GDM1 (cell line): ENCODE data around the gene SGTA.
"Not testable (repeated sequence)": the region's sequence is repeated elsewhere in the genome, so short reads cannot be mapped to it uniquely, and the experiment has no call there.

Experiments used
- DNase-seq: peaks from one replicate; lab custom pipeline; 2025; lab: John Stamatoyannopoulos, UW

The SGTA gene

DNA sequence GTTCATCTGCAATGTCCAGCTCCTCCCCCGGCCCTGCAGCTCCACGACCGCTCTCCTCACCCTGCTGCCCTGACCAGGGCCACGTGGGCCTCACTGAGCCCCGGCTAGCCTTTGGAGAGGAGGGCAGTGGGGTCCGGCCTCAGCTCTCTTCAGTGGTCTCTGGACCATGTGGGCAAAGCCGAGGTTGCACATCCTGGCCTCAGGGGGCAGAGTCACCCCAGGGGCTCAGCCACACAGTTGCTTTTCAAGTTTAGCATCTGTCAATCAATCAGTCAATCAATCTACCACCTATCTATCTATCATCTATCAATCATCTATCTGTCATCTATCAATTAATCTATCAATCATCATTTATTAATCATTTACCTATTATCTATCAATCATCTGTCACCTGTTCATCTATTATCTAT is 58.9 kb downstream of the SGTA start:
- no peak for DNase-seq

DNA sequence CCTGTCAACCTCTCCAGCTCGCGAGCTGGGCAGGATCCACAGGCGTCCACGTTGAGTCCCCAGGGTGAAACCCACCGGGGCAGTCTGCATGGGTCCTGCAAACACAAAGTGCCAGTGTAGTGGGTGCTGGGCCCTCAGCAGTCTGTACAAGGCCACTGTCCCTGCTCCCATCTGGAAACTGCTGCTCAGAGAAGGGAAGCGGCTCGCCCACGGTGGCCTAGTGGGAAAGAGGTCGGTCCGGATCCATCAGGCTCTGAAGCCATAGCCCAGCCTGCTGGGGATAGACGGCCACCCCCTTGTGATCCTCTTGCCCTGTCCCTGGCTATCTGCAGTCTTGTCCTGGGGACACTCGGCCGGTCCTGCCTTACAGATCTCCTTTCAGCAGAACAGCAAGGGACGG is 59.3 kb downstream of the SGTA start:
- no peak for DNase-seq

DNA sequence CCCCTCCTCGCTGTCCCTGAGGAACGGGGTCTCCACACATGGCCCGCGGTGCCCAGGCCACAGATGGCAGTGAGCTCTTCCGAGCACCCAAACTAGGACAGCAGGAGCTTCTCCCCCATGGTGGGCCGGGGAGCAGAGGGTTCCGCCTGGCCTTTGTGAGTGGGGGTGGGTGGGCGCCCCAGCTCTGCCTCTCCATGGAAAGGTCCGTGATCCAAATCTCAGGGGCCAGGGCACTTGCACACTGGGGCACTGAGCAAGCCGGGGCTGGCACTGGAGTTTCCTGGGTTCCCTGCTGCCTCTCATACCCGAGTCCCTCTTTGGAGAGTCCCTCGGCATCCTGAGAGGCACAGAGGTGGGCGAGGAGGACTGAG is 59.7 kb downstream of the SGTA start:
- no peak for DNase-seq

DNA sequence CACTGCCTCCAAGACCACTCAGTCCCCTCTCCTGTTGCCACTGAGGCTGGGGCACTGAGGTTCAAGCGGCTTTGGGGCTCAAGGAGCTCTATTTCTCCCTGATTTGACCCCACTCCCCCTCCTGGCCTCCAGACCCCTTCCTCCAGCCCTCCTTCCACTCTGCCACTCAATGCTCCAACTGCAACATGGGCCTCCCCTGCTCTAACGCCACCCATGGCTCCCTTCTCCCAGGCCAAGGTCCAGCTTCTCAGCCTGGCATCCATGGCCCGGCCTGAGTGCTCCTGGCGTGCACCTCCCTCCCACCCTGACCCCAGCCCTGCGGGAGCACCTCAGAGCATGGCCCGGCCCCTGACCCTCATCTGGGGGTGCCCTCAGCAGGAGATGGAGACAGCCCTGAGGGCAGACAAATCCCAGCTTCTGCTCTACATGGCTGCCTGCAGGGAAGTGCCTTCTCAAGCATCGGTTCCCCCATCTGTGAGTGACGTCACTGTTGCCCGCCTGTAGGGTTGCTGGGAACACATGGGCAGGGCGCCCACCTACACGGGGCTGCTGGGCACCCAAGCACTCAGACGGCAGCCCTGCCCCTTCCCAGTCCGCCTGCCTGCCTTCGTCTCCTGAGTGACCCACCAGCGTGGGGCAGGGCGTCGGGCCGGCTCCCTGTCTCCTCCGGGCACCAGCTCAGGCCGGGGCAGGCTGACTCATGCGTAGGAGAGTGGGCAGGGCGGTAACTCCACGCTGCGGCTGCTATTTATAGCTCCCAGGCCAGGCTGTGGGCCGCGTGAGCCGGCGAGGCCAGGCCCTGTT is 60.3 kb downstream of the SGTA start:
- no peak for DNase-seq

DNA sequence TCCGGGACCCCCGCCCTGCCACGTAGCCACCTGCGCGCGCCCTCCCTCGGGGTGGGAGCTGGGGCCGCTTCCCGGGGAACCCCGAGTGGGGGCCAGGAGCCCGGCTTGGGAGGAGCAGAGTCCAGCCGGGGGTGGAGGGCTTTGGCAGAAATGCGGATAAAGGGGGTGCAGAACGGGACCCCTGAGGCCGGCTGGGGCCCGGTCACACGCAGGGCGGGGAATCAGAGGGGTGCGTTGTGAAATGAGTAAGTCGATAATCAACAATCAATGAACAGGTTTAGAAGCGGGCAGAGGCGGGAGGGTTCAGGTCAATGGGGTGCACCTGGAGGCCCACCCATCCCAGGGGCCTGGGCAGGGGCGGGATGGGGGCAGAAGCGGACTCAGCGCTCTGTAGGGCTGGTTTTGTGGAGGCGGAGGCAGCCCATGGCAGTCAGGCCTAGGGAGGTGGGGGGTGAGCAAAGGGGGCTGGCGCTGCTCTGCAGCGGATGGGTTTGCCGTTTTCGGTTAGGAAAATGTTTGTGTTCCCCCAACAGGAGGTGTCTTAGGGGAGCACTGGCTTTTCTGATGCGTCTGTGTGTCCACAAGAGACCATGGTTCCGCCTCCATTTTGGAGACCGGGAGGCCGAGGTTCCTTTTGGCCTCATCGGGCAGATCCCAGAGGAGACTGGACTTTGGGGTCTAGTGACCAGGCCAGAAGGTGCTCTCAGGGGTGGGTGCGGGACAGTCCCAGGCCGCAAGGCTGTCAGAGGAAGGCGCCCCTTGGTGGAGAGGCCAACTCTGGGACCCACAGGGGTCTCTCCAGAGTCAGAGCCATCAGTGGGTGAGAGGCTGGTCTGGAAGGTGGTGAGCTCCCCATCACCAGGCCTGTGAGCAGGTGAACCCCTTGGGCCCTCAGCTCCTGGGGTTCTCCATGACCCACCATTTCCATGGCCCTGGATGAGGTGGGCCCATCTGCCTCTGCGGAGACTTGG is 61.2 kb downstream of the SGTA start:
- no peak for DNase-seq

DNA sequence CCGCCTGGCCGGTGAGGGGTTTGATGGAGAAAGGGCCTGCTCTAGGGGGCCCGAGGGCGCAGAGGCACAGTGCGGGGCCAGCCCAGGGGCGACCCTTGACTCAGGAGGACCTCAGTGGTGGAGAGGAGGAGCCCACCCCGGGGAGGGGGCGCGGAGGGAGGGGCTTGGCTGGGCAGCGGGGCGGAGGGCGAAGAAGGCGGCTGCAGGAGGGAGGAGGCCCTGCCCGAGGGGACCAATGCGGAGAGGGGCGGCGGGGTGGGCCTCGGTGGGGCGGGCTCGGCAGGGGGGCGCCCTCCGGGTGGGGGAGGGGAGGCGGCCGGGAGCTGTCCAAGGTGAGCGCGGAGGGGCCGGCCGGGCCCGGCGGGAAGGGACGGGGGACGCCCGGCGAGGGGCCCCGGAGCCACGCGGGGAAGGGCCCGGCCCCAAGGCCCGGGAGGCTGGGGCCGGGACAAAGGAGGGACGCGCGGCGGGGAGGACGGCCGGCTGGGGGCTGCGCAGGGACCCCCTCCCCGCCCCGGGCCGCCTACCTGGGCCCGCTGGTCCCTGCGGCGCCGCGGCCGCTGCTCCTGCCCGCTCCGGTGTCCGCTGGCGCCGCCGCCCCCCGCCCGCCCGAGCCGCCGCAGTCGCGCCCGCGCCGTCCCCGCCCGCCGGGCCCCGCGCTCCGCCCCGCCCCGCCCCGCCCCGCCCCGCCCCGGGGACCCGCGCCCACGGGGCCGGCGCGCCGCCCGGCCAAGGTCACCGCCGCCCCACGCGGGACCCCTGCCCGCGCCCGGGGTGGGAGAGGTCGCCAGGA is 62.1 kb downstream of the SGTA start, which contains the start of gene DIRAS1:
DIRAS1 (minus strand) TSS at position 596 of the 793 bp plus-strand sequence. CDS start 3,566 bp downstream, outside the sequence.
- no peak for DNase-seq

DNA sequence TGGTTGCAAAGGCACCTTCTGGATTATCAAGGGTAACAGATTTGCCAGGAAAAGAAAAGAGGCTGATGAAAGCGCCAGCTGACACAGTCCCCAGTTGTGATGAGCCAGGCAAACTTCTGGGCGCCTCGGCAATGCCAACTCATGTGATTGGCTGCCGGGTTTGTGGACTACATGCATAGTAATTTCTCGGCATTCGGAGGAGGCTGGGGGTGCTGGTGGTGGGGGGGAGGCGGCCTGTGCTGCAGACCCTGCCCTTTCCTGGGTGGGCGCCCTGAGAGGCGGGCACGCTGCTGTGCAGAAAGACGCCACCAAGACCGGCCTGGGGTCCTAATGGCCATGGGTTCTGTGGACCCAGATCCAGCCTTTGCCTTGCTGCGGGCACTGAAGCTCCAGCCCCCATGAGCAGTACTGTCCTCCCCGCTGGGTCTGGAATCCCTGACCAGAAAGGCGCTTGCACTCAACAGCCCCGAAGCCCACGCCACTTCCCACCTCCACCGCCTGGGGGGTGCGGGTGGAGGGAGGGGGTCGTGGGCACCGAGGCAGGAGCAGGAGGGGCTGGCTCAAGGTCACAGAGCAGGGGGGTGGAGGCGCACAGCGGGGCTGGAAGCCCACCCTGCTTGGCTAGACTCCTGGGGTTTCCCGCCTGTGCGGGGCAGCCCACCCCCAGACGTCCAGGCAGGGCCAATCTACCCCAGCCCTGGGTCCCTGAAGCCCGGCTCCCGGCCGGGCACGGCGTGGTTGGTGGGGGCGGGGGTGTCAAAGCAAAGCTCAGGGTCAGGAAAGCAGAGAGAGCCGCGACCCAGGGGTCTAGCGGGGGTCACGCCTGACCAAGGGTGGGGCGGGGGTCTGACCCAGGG is 62.9 kb downstream of the SGTA start:
- DNase-seq: no peak

DNA sequence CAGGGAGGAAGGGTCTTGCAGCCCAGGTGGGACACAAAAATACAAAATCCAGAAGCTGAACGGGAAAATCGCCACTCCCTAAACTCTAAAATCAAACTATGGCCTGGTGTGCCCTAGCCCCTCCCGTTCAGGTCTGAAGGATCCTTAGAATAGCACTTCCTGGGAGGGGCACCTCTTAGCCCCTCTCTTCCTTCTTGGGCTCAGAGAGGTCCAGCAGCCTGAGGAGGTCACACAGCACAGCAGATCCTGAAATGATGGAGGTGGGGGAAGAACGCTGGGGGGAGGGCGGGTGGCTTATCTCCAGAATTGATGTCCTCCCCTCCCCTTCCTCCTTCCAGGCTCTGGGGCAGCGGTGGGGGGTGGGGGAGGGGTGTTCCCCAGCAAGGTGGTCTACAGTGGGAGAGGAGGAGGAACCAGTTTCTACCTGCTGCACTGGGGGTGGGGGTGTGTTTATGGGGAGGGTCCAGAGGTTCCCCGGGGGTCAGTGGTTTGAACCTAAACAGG is 63.8 kb downstream of the SGTA start:
- DNase-seq: no peak

DNA sequence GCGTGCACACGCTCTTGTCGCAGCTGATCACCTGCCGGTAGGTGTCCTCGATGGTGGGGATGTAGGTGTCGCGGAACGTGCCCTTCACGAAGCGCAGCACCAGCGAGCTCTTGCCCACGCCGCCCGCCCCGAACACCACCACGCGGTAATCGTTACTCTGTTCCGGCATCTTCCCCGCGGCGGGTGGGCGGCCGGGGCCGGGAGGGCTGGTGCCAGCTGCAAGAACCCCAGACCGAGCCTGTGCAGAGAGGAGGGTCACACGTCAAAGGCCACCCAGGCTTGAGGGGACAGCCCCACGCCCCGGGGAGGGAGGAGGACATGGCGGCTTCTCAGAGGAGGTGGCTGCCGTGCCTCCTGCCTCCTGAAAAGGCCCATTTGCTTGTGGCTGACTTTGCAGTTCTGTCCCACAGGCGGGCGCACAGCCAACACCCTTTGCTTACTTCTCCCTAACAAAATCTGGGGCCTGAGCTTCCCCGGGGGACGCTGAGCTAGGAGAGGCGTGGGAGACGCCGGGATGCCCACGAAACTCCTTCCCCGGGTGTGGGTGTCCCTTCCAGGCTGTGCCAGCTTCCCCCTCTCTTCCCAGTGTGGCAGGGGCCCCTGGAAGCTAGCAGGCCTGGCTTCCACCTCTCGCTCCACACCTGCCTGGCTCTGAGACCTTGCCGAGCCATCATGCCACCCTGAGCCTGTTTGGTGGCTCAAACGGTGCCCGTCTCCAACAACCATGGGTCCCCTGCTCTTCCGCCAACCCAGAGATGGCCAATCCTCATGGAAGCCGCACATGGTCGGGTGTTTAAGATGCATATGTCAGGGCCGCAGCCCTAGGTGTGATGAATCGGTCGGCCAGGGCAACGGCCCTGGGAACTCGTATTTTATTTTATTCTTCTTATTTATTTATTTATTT is 65.2 kb downstream of the SGTA start:
- DNase-seq: no peak

DNA sequence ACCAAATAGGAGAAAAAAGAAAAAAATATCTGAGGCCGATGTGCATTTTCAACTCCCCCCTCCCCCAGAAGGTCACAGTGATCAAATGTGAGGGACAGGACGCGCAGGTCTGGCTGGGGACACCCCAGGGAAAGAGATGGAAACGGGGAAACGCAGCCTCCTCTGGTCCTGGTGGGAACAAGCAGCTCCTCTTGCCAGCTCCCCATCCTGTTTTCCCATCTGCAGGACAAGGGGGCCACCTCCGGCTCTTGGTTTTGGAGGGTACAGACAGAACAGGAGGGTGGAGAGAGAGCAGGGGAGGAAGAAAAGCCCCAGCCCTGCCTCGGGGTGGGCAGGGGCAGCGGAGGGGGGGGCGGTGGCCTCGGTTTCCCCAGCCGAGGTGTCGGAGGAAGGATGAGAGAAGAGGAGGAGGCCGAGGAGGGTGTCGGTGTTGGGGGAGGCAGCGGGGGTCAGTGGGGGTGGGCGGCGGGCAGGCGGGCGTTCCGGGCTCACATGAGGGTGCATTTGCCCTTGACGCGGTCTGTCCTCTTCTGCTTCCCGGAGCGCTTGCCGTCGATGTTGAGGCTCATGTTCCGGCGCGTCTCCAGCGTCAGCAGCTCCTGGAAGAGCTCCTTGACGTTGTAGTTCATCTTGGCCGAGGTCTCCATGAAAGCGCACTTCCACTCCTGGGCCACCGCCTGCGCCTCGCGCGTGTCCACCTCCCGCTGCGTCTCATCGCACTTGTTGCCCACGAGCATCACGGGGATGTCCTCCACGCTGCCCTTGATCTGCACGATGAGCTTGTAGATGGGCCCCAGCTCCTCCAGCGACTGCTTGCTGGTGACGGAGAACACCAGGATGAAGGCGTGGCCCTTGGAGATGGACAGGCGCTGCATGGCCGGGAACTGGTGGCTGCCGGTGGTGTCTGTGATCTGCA is 66.1 kb downstream of the SGTA start:
- no peak for DNase-seq

DNA sequence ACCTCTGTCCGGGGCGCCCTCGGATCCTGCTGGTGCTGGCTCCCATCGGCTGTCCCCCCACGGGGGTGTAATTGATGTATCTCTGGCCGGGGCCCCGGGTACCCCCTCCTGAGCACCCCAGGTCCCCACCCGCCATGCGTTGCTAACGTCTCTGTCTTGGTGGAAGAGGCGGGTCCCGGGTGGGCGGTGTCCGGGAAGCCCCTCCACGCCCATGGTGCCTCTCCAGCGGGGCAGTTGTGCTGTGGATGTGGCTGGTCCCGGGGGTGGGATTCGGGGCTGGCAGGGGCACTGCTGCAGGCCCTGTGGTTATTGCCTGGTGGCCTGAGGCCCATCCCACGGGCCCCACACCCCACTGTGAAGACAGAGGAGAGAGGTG is 66.8 kb downstream of the SGTA start:
- no peak for DNase-seq

DNA sequence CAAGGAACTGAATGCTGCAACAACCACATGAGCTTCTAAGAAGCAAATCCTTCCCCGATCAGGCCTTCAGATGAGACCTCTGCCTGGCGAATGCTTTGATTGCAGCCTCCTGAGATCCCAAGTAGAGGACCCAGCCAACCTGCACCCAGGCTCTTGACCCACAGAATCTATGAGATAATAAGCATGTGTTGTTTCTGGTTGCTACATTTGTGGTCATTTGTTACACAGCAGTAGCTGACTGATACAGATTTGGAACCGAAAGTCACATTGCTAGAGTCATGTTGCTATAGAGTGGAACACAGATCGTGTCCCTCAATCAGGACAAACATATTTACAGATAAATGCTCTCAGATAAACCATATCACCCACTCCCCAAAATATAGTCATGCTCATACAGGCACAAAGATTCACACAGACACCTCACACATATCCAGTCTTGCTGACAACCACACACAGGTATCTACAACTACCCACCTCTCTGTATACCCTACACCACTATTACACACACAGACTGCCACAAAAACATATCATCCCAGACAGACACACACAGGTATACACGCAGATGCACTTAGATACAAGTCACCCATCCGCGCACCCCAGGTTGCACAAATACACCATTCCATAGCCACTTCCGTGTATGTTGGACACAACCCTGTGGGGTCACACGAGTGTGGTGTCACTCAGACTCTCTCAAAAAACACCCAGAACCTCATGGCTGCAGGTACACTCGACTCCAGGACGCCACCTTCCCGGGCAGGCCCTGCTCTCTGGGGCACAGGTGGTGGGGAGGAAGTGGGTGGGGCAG is 67.4 kb downstream of the SGTA start:
- no peak for DNase-seq

DNA sequence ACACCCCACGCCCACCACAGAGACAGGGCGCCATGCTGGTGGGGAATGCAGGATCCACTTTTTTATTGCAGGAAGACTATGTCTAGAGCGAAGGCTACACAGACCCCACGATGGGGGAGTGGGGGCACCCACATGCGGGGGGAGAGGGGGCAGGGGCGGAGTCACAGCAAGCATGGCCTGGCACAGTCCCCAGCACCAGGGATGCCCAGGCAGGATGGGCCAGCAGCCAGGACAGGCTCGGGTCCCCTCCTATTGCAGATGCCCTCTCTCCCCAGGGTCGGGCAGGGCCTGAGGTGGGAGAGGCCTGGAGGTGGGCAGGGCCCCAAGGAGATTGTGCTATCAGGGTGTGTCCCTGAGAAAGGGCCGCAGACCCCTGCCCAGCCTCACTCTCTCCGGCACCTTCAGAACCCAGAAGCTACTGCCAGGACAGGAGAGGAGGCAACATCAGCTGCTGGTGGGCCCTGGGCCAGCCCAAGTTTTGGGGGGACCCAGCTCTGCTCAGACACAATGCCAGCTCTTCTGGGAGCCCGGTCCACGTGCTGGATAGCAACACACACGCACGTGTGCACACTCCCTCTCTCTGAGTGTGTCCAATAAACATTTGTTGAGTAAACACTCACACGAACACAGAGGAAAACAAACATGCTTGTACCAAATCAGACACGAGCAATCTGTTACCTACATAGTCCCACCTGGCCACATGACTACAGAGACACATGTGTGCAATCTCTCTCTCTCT is 68.4 kb downstream of the SGTA start:
- no peak for DNase-seq

DNA sequence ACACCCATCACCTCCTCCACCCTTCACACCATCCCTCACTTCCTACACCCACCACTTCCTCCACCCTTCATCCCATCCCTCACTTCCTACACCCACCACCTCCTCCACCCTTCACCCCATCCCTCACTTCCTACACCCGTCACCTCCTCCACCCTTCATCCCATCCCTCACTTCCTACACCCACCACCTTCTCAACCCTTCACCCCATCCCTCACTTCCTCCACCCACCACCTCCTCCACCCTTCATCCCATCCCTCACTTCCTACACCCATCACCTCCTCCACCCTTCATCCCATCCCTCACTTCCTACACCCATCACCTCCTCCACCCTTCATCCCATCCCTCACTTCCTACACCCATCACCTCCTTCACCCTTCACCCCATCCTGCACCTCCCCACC is 69.0 kb downstream of the SGTA start:
- not testable (repeated sequence) for DNase-seq

DNA sequence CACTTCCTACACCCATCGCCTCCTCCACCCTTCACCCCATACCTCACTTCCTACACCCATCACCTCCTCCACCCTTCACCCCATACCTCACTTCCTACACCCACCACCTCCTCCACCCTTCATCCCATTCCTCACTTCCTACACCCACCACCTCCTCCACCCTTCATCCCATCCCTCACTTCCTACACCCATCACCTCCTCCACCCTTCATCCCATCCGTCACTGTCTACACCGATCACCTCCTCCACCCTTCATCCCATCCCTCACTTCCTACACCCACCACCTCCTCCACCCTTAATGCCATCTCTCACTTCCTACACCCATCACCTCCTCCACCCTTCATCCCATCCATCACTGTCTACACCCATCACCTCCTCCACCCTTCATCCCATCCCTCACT is 69.9 kb downstream of the SGTA start:
- not testable (repeated sequence) for DNase-seq

DNA sequence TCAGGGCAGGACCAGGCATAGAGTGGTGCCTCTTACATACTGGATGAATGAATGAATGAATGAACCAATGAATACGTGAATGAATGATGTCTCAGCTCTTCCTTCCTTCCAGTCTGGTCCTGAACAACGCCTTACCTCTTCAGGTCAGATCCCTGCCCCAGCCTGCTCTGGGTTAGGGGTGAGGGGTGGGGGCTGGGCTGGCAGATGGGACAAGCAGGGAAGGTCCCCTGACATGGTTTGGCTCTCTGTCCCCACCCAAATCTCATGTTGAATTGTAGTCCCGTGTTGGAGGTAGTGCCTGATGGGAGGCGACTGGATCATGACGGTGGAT is 71.2 kb downstream of the SGTA start:
- no peak for DNase-seq

DNA sequence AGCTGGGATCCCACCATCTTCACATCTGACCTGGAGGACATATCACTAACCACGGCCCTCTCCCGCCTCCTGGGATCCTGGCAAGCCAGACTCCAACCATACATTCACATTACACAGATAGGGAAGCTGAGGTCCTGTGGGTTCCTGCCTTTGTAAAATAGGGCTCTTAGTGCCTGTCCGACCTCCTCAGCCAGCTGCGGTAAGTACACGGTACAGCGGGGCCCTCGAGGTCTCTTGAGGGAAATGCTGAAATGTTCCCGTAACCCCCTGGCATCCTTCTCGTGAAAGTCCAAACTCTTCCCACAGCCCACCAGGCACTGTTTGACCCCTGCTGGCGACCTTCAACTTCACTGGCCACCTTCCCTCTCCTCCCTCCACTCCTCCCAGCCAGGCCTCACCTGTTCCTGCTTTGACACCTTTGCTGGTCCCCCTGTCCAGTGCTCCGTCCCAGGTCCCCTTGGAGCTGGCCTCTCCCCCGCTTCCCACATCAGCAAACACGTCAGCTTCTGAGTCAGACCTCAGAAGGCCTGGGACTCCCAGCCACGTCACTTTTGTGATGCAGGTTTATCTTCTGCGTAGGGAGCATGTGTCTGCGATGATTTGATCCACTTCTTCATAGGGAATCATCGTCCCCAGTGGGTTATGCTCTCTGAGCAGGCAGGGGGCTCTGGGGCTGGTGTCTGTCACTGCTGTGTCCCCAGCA is 71.8 kb downstream of the SGTA start:
- DNase-seq: peak; percentile 14
